HepG2 (cell line): ENCODE measurements around the gene RBM28. TPM values are rescaled to one million over a fixed set of nuclear protein-coding genes. Genes with fewer than 3 reads are reported as not detected.

ENCODE experiments used
- CREBL2 ChIP-seq: sonication (generic); formaldehyde crosslinking; IDR thresholded peaks from 2 replicates; pipeline ENCODE4 v1.8.1; 2023; ENCODE audit warnings: missing genetic modification reagents, mild to moderate bottlenecking, borderline replicate concordance
- DNMT3B ChIP-seq: conservative IDR thresholded peaks from 2 replicates; pipeline ENCODE4 v1.6.1; 2016; ENCODE audit warnings: missing biosample characterization, control low read depth
- IKZF1 ChIP-seq: fragments of 450-650 bp; IDR thresholded peaks from 2 replicates; pipeline ENCODE4 v1.7.1; 2016
- KDM2A ChIP-seq: sonication (generic); formaldehyde crosslinking; IDR thresholded peaks from 2 replicates; pipeline ENCODE4 v1.4.0; 2020; ENCODE audit warnings: low read depth, missing genetic modification reagents, borderline replicate concordance
- NCOA1 ChIP-seq: sonication (generic); formaldehyde crosslinking; IDR thresholded peaks from 2 replicates; pipeline ENCODE4 v1.9.0; 2021; ENCODE audit warnings: missing genetic modification reagents
- PCBP1 ChIP-seq: fragments of 200-400 bp; formaldehyde crosslinking; IDR thresholded peaks from 2 replicates; pipeline ENCODE4 v1.6.1; 2017; ENCODE audit warnings: mild to moderate bottlenecking, low read depth, low read length, borderline replicate concordance
- SIX1 ChIP-seq: sonication (generic); formaldehyde crosslinking; IDR thresholded peaks from 2 replicates; pipeline ENCODE4 v1.4.0; 2020; ENCODE audit warnings: missing genetic modification reagents, borderline replicate concordance
- STAT5B ChIP-seq: sonication (generic); formaldehyde crosslinking; IDR thresholded peaks from 2 replicates; pipeline ENCODE4 v1.4.0; 2020; ENCODE audit warnings: missing genetic modification reagents
- TIGD3 ChIP-seq: sonication (generic); formaldehyde crosslinking; IDR thresholded peaks from 2 replicates; pipeline ENCODE4 v1.5.1; 2020; ENCODE audit warnings: mild to moderate bottlenecking, missing genetic modification reagents, borderline replicate concordance
- ZBTB40 ChIP-seq, 2 experiments: fragments of 450-650 bp in 1 of 2; sonication (generic) in 1 of 2; formaldehyde crosslinking in 1 of 2; IDR thresholded peaks; 2 replicates each; pipeline versions ENCODE4 v1.6.1 to v1.8.0; 2016 to 2022; ENCODE audit warnings: antibody characterized with exemption in 1 of 2, mild to moderate bottlenecking in 1 of 2, missing genetic modification reagents in 1 of 2
- ZKSCAN5 ChIP-seq: sonication (generic); formaldehyde crosslinking; IDR thresholded peaks from 2 replicates; pipeline ENCODE4 v1.5.1; 2020; ENCODE audit warnings: mild to moderate bottlenecking, missing genetic modification reagents
- ZNF136 ChIP-seq: sonication (generic); formaldehyde crosslinking; IDR thresholded peaks from 2 replicates; pipeline ENCODE4 v1.8.1; 2022; ENCODE audit warnings: low read depth, mild to moderate bottlenecking, moderate library complexity, missing genetic modification reagents
- ZNF343 ChIP-seq: sonication (generic); formaldehyde crosslinking; IDR thresholded peaks from 2 replicates; pipeline ENCODE4 v1.4.0; 2020; ENCODE audit warnings: mild to moderate bottlenecking, missing genetic modification reagents
- ZNF354B ChIP-seq: sonication (generic); formaldehyde crosslinking; IDR thresholded peaks from 2 replicates; pipeline ENCODE4 v1.8.0; 2022; ENCODE audit warnings: mild to moderate bottlenecking, missing genetic modification reagents
- ZNF451 ChIP-seq: sonication (generic); formaldehyde crosslinking; IDR thresholded peaks from 2 replicates; pipeline ENCODE4 v1.5.0; 2020; ENCODE audit warnings: mild to moderate bottlenecking, missing genetic modification reagents
- ZNF484 ChIP-seq: sonication (generic); formaldehyde crosslinking; IDR thresholded peaks from 2 replicates; pipeline ENCODE4 v1.5.1; 2020; ENCODE audit warnings: mild to moderate bottlenecking, low read depth, missing genetic modification reagents, borderline replicate concordance
- ZNF563 ChIP-seq: sonication (generic); formaldehyde crosslinking; IDR thresholded peaks from 2 replicates; pipeline ENCODE4 v1.8.0; 2022; ENCODE audit warnings: mild to moderate bottlenecking, moderate library complexity, missing genetic modification reagents
- ZNF614 ChIP-seq: IDR thresholded peaks from 2 replicates; pipeline ENCODE4 v1.6.1; 2018; ENCODE audit warnings: missing biosample characterization, missing genetic modification reagents, inconsistent platforms, borderline replicate concordance
- ZNF652 ChIP-seq: IDR thresholded peaks from 2 replicates; pipeline ENCODE4 v1.6.1; 2016; ENCODE audit warnings: low read depth, borderline replicate concordance
- polyA plus RNA-seq, 8 experiments: library from polyadenylated mRNA; depleted of rRNA in 3 of 8; stranded (reverse) in 7 of 8; unstranded in 1 of 8; fragments of >200 nt; fragmentation: Illumina TruSeq in 4 of 8; extraction: Trizol in 4 of 8; gene quantifications; 2 replicates each; pipeline versions ENCODE4 v1.2.1 to v1.2.3, GENCODE V29; 2011 to 2016; ENCODE audit warnings: low read depth in 4 of 8, missing spikeins in 1 of 8, mixed read lengths in 1 of 8; ENCODE audit not compliant: insufficient read depth in 1 of 8
- total RNA-seq, 5 experiments: library from RNA; depleted of rRNA; stranded (reverse); fragments of >200 nt; fragmentation: Illumina TruSeq; extraction: Trizol; gene quantifications; 2 replicates each; pipeline ENCODE4 v1.2.3, GENCODE V29; 2016; ENCODE audit warnings: low read depth in 1 of 5

RBM28 gene
- total and polyA plus RNA-seq, 2 of the 13 experiments (the other 11 are each of a cell fraction or from before 2014, with no cell fraction given): 20.5 to 49.0 TPM

GRCh38 chr7:128343554-128344430 is at the start of gene RBM28 (continued):
- peak; percentile 92 for TF ChIP-seq ZBTB40 (IDR thresholded peaks at IDR 0.05)
- TF ChIP-seq ZBTB40 (CRISPR knock-in tag; IDR thresholded peaks at IDR 0.05): peak; percentile 96
- TF ChIP-seq ZNF484: no peak
- peak; percentile 99 for TF ChIP-seq ZNF451 (CRISPR knock-in tag)
- TF ChIP-seq ZNF136 (CRISPR knock-in tag): peak; percentile 99
- TF ChIP-seq KDM2A (CRISPR knock-in tag): peak; percentile 99
- TF ChIP-seq ZNF354B (CRISPR knock-in tag): peak; percentile 99
- peak; percentile 77; the same call in 1 of the 2 replicates for TF ChIP-seq SIX1 (CRISPR knock-in tag)
- no peak for TF ChIP-seq ZKSCAN5
- 0 out of 2 replicates have a peak, but pooled peaks have one; percentile 78 for TF ChIP-seq STAT5B (CRISPR knock-in tag)
- TF ChIP-seq CREBL2: peak; percentile 98
- peak; percentile 83; the same call in 1 of the 2 replicates for TF ChIP-seq PCBP1
- no peak for TF ChIP-seq IKZF1
- TF ChIP-seq TIGD3 (CRISPR knock-in tag): peak; percentile 77; the same call in 1 of the 2 replicates
- TF ChIP-seq ZNF652: peak; percentile 33; the same call in 1 of the 2 replicates
- TF ChIP-seq NCOA1: peak; percentile 61; the same call in 1 of the 2 replicates
- TF ChIP-seq DNMT3B: peak; percentile 99
- TF ChIP-seq ZNF343 (CRISPR knock-in tag): peak; percentile 97
- peak; percentile 99 for TF ChIP-seq ZNF563
- peak; percentile 99 for TF ChIP-seq ZNF614
